Keratinocyte (primary cell): Measurements from ENCODE around the gene BRCA1. TPM values are rescaled to one million over a fixed set of nuclear protein-coding genes. Genes with fewer than 3 reads are reported as not detected.

Experiments
- DNase-seq: peaks from one replicate; pipeline ENCODE4 v3.0.0-alpha.2; 2011; ENCODE audit warnings: low read depth, missing footprints, low spot score
- FAIRE-seq: peaks from 2 replicates; lab custom pipeline; 2011; peaks lifted over from hg19 to GRCh38; lab: Jason Lieb, UNC
- H2AFZ ChIP-seq: 2 replicates; pipeline ENCODE4 v1.6.0; 2012; ENCODE audit warnings: low read length, control low read depth, inconsistent platforms; ENCODE audit not compliant: control insufficient read depth
- H3K27ac ChIP-seq: 2 replicates; pipeline ENCODE4 v1.5.1; 2011; ENCODE audit warnings: low read length; ENCODE audit not compliant: control insufficient read depth, insufficient read depth
- H3K27me3 ChIP-seq: 3 replicates; pipeline ENCODE4 v1.6.0; 2011; ENCODE audit warnings: low read length; ENCODE audit not compliant: control insufficient read depth, insufficient read depth; ENCODE audit errors: extremely low read depth
- H3K36me3 ChIP-seq, 2 experiments: 2 replicates in 1 of 2; 3 replicates in 1 of 2; pipeline ENCODE4 v1.5.1; 2011; ENCODE audit warnings: low read length in 2 of 2, mild to moderate bottlenecking in 1 of 2; ENCODE audit not compliant: control insufficient read depth in 2 of 2, insufficient read depth in 2 of 2; ENCODE audit errors: extremely low read depth in 1 of 2
- H3K4me1 ChIP-seq: 3 replicates; pipeline ENCODE4 v1.5.1; 2011; ENCODE audit warnings: low read length; ENCODE audit not compliant: control insufficient read depth, insufficient read depth; ENCODE audit errors: extremely low read depth
- H3K4me2 ChIP-seq: 3 replicates; pipeline ENCODE4 v1.6.0; 2011; ENCODE audit warnings: low read depth, low read length; ENCODE audit not compliant: control insufficient read depth, insufficient read depth; ENCODE audit errors: extremely low read depth
- H3K4me3 ChIP-seq, 3 experiments: fragments of 200-600 bp in 1 of 3; sonication (generic) in 1 of 3; 2 replicates in 2 of 3; 3 replicates in 1 of 3; pipeline ENCODE4 v1.5.1; 2011 to 2016; ENCODE audit warnings: low read length in 3 of 3, mild to moderate bottlenecking in 3 of 3, control low read depth in 2 of 3, inconsistent platforms in 1 of 3, low read depth in 1 of 3, mixed read lengths in 1 of 3, mixed run types in 1 of 3, moderate library complexity in 1 of 3; ENCODE audit not compliant: control insufficient read depth in 2 of 3, insufficient read depth in 2 of 3; ENCODE audit errors: extremely low read depth in 1 of 3
- H3K79me2 ChIP-seq: 2 replicates; pipeline ENCODE4 v1.6.0; 2012; ENCODE audit warnings: low read length; ENCODE audit not compliant: control insufficient read depth, insufficient read depth
- H3K9ac ChIP-seq: 3 replicates; pipeline ENCODE4 v1.6.0; 2011; ENCODE audit warnings: low read length; ENCODE audit not compliant: control insufficient read depth, insufficient read depth; ENCODE audit errors: extremely low read depth
- H3K9me1 ChIP-seq: 3 replicates; pipeline ENCODE4 v1.6.0; 2011; ENCODE audit warnings: low read length; ENCODE audit not compliant: control insufficient read depth, insufficient read depth; ENCODE audit errors: extremely low read depth
- H3K9me3 ChIP-seq: 2 replicates; pipeline ENCODE4 v1.5.1; 2012; ENCODE audit warnings: low read depth, low read length; ENCODE audit not compliant: control insufficient read depth
- H4K20me1 ChIP-seq: 3 replicates; pipeline ENCODE4 v1.6.0; 2011; ENCODE audit warnings: low read length; ENCODE audit not compliant: control insufficient read depth, insufficient read depth; ENCODE audit errors: extremely low read depth
- EZH2 ChIP-seq: IDR thresholded peaks from one replicate; pipeline ENCODE4 v1.6.1; 2012; ENCODE audit warnings: inconsistent platforms, mild to moderate bottlenecking, low read length, moderate library complexity
- dilution Hi-C: fragments of 300-500 bp; cut with MboI; formaldehyde crosslinking; loops from one replicate; pipeline ENCODE4 v1.7.0; 2020; ENCODE audit warnings: low sequenced_read_pairs; ENCODE audit not compliant: extremely low pct_ligation_motif_present
- polyA plus RNA-seq, 5 experiments: library from polyadenylated mRNA; depleted of rRNA in 3 of 5; stranded (reverse) in 3 of 5; stranded (forward) in 1 of 5; unstranded in 1 of 5; fragments of >200 nt; gene quantifications; 1 replicate in 1 of 5; 2 replicates in 3 of 5; 3 replicates in 1 of 5; pipeline versions ENCODE4 v1.2.1 to v1.2.3, GENCODE V29; 2011 to 2012; ENCODE audit warnings: missing spikeins in 2 of 5, low read depth in 1 of 5, low replicate concordance in 1 of 5
- TF ChIP-seq, protein P1 (sequence below), 3 experiments: IDR thresholded peaks in 1 of 3; conservative IDR thresholded peaks in 1 of 3; optimal IDR thresholded peaks in 1 of 3; 2 replicates in 2 of 3; 3 replicates in 1 of 3; pipeline versions ENCODE3 to v1.5.1; 2011; ENCODE audit warnings: low read length in 3 of 3, mild to moderate bottlenecking in 3 of 3, moderate library complexity in 2 of 3, control low read depth in 1 of 3, inconsistent platforms in 1 of 3; ENCODE audit not compliant: insufficient read depth in 2 of 3; ENCODE audit errors: extremely low read depth in 1 of 3

Gene BRCA1
- polyA plus RNA-seq, 1 donor (not counting 4 experiments of a cell fraction or from before 2014, with no cell fraction given), result 17.2 TPM

GRCh38 chr17:43044024-43044423 is 81.1 kb downstream of the BRCA1 start:
- dilution Hi-C loops, result no loop called here
- peaks cover 3 to 11% of the 10 kb centered on the region in 2 experiments for H3K36me3 ChIP-seq
- H3K9ac ChIP-seq, result no peak overlapping the region

DNA sequence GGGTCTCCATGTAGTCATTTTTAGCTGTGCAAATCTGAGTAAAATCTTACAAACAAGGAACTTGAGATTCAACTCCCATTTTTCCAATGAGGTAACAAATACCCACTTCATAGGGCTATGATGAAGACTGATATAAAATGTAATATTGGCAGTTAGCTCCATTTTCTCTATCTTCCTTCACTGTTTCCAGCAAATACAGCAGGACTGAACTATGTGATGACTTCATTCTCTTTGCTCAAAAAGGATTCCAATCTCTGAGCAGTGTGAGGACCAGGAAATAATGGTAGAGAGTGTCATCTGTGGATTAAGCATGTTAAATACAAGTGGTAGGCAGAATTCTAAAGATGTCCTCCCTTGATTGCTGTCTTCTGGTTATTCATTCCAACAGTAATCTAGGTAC is 81.9 kb downstream of the BRCA1 start:
- DNase-seq, result no peak
- no peak for TF ChIP-seq EZH2
- TF ChIP-seq, protein P1, sequence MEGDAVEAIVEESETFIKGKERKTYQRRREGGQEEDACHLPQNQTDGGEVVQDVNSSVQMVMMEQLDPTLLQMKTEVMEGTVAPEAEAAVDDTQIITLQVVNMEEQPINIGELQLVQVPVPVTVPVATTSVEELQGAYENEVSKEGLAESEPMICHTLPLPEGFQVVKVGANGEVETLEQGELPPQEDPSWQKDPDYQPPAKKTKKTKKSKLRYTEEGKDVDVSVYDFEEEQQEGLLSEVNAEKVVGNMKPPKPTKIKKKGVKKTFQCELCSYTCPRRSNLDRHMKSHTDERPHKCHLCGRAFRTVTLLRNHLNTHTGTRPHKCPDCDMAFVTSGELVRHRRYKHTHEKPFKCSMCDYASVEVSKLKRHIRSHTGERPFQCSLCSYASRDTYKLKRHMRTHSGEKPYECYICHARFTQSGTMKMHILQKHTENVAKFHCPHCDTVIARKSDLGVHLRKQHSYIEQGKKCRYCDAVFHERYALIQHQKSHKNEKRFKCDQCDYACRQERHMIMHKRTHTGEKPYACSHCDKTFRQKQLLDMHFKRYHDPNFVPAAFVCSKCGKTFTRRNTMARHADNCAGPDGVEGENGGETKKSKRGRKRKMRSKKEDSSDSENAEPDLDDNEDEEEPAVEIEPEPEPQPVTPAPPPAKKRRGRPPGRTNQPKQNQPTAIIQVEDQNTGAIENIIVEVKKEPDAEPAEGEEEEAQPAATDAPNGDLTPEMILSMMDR (optimal IDR thresholded peaks at IDR 0.05 in 1 of 3, IDR thresholded peaks at IDR 0.05 in 1 of 3, conservative IDR thresholded peaks at IDR 0.05 in 1 of 3; ENCODE audit: extremely low read depth in 1 of 3, insufficient read depth in 2 of 3, low read length in 3 of 3), result no peak
- Histone ChIP-seq H3K9me3 (no peaks in the 10 kb centered on the region), H3K4me2 (no peak overlapping the region), H4K20me1 (no peaks in the 10 kb centered on the region), H3K27me3 (no peaks in the 10 kb centered on the region), H3K79me2 (no peaks in the 10 kb centered on the region), H3K9ac (no peak overlapping the region), H3K4me1 (no peaks in the 10 kb centered on the region), H3K9me1 (no peaks in the 10 kb centered on the region), H3K4me3 (no peak overlapping the region), H3K36me3 (peaks cover 0 to 6% of the 10 kb centered on the region in 2 experiments), H2AFZ (no peak overlapping the region), H3K27ac (no peak overlapping the region)
- dilution Hi-C loops, result no loop called here
- FAIRE-seq, result no peak

More at GRCh38 chr17:43044024-43044423, 81.1 kb downstream of the BRCA1 start:
- Histone ChIP-seq H3K9me3 (no peaks in the 10 kb centered on the region), H3K27me3 (no peaks in the 10 kb centered on the region), H3K79me2 (no peaks in the 10 kb centered on the region), H3K27ac (no peak overlapping the region), H3K9me1 (no peaks in the 10 kb centered on the region), H3K4me2 (no peak overlapping the region), H3K4me3 (no peak overlapping the region), H2AFZ (no peak overlapping the region), H3K4me1 (no peaks in the 10 kb centered on the region), H4K20me1 (no peaks in the 10 kb centered on the region)
- DNase-seq (no peak), FAIRE-seq (no peak)
- TF ChIP-seq, protein P1 (optimal IDR thresholded peaks at IDR 0.05 in 1 of 3, IDR thresholded peaks at IDR 0.05 in 1 of 3, conservative IDR thresholded peaks at IDR 0.05 in 1 of 3; ENCODE audit: extremely low read depth in 1 of 3, insufficient read depth in 2 of 3, low read length in 3 of 3), result no peak
- TF ChIP-seq EZH2, result no peak
